T47D (cell line): ENCODE data around the gene PRKCA.

Source experiments
- DNase-seq, 2 experiments: peaks; one replicate each; pipeline versions ENCODE4 v3.0.0 to v3.0.0-alpha.2; 2011 to 2012; ENCODE audit warnings: low read depth in 1 of 2, low spot score in 1 of 2
- JUND ChIP-seq: IDR thresholded peaks from 2 replicates; pipeline ENCODE4 v1.6.1; 2012; ENCODE audit warnings: low read depth
- in situ Hi-C: cut with HindIII; loops from 2 replicates; pipeline ENCODE4 v1.10.0; 2016; ENCODE audit warnings: low sequenced_read_pairs, low pct_unique_long_range_greater_than_20kb

PRKCA gene

GRCh38 chr17:66673668-66674276 lies 371.4 kb downstream of the PRKCA start:
- in situ Hi-C loops: no loop called here
- no peak for TF ChIP-seq JUND
- peak; percentile 36 to 88 for DNase-seq

GRCh38 chr17:66675273-66675990 lies 373.0 kb downstream of the PRKCA start:
- TF ChIP-seq JUND: no peak
- in situ Hi-C loops: no loop called here
- peak in 1 of 2 experiments; percentile 59 for DNase-seq

GRCh38 chr17:66675991-66676371 lies 373.6 kb downstream of the PRKCA start:
- no peak for TF ChIP-seq JUND
- in situ Hi-C loops: no loop called here
- DNase-seq: peak in 1 of 2 experiments; percentile 44

- TF ChIP-seq JUND: peak; percentile 77; the same call in 1 of the 2 replicates
- in situ Hi-C loops: no loop called here
- peak; percentile 60 to 92 for DNase-seq
Observed at GRCh38 chr17:66676421-66676820, 374.0 kb downstream of the PRKCA start.

- in situ Hi-C loops: no loop called here
Observed at GRCh38 chr17:66677201-66677981, 375.0 kb downstream of the PRKCA start.

GRCh38 chr17:66678061-66678460 lies 375.6 kb downstream of the PRKCA start:
- no peak for DNase-seq
- in situ Hi-C loops: no loop called here
- no peak for TF ChIP-seq JUND

More at GRCh38 chr17:66677201-66677981, 375.0 kb downstream of the PRKCA start:
- no peak for TF ChIP-seq JUND
- peak in 1 of 2 experiments; percentile 13 for DNase-seq

GRCh38 chr17:66678827-66679226 lies 376.4 kb downstream of the PRKCA start:
- in situ Hi-C loops: no loop called here

GRCh38 chr17:66679631-66680517 lies 377.5 kb downstream of the PRKCA start:
- in situ Hi-C loops: no loop called here
- DNase-seq: no peak
- no peak for TF ChIP-seq JUND

More at GRCh38 chr17:66678827-66679226, 376.4 kb downstream of the PRKCA start:
- no peak for DNase-seq
- no peak for TF ChIP-seq JUND

GRCh38 chr17:66682283-66682682 lies 379.9 kb downstream of the PRKCA start:
- in situ Hi-C loops: no loop called here
- TF ChIP-seq JUND: no peak
- DNase-seq: no peak

- no peak for TF ChIP-seq JUND
- in situ Hi-C loops: no loop called here
- no peak for DNase-seq
Observed at GRCh38 chr17:66684261-66684660, 381.8 kb downstream of the PRKCA start.

- DNase-seq: no peak
- in situ Hi-C loops: no loop called here
- TF ChIP-seq JUND: no peak
Observed at GRCh38 chr17:66684731-66685130, 382.3 kb downstream of the PRKCA start.

GRCh38 chr17:66686601-66687000 lies 384.2 kb downstream of the PRKCA start:
- DNase-seq: no peak
- in situ Hi-C loops: no loop called here
- TF ChIP-seq JUND: no peak
